ENCODE results near the gene GASK1A.
"Not testable (repeated sequence)": the region's sequence is repeated elsewhere in the genome, so short reads cannot be mapped to it uniquely, and the experiment has no call there.

The GASK1A gene

DNA sequence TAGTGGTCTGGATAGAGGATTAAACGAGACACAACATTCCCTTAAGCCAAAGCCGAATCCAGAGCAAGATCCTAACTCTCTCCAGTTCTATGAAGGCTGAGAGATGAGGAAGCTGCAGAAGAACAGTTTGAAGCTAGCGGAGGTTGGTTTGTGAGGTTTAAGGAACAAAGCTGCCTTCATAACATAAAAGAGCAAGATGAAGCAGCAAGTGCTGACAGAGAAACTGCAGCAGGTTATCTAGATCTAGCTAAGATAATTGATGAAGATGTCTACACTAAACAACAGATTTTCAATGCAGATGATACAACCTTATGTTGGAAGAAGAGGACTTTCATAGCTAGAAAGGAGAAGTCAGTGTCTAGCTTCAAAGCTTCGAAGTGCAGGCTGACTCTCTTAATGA lies 14.8 kb upstream of the GASK1A start:
- Mint-ChIP-seq H3K36me3 (ENCODE audit: insufficient read depth) (no peaks in the 10 kb centered on the region), H3K4me3 (no peak overlapping the region), H3K27ac (no peak overlapping the region), H3K4me1 (ENCODE audit: low read depth in 2 of 2) (peaks cover 0 to 5% of the 10 kb centered on the region in 2 donors), H3K27me3 (peaks cover 4 to 16% of the 10 kb centered on the region in 2 donors), H3K9me3 (no peaks in the 10 kb centered on the region)
- DNase-seq (no peak), ATAC-seq (replicated peaks) (no peak)

DNA sequence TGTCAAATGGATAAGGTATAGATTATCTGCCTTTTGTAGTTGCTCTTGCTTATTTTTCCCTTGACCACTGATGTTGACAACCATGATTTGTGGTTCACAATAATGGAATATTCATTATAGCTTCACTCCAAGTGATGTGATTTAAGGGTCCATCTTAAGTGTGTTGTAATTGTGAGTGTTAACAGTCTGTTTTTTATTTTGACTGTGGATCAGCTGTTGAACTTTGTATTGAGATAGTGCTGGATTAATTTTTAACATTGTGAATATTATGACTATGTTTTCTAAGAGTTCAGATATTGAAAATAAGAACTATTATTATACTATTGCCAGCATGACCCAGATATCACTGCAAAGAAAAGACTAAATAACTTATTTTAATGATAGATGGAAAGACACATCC lies 8.6 kb upstream of the GASK1A start:
- no peaks in the 10 kb centered on the region for H3K4me1 Mint-ChIP-seq (ENCODE audit: low read depth in 2 of 2)
- H3K4me3 Mint-ChIP-seq, result no peak overlapping the region
- H3K27ac Mint-ChIP-seq, result no peak overlapping the region
- peaks cover 23 to 38% of the 10 kb centered on the region in 2 donors for H3K27me3 Mint-ChIP-seq
- ATAC-seq (replicated peaks), result no peak
- no peaks in the 10 kb centered on the region for H3K36me3 Mint-ChIP-seq (ENCODE audit: insufficient read depth)
- H3K9me3 Mint-ChIP-seq, result peaks cover 5 to 8% of the 10 kb centered on the region in 2 donors
- DNase-seq, result no peak

GRCh38 chr3:42970976-42971772 lies 7.9 kb upstream of the GASK1A start:
- no peak overlapping the region for H3K4me3 Mint-ChIP-seq
- ATAC-seq (replicated peaks) (no peak), DNase-seq (no peak)
- H3K4me1 Mint-ChIP-seq (ENCODE audit: low read depth in 2 of 2), result no peaks in the 10 kb centered on the region
- no peaks in the 10 kb centered on the region for H3K36me3 Mint-ChIP-seq (ENCODE audit: insufficient read depth)
- peaks cover 29 to 44% of the 10 kb centered on the region in 2 donors for H3K27me3 Mint-ChIP-seq
- no peak overlapping the region for H3K27ac Mint-ChIP-seq
- H3K9me3 Mint-ChIP-seq, result peaks cover 5 to 8% of the 10 kb centered on the region in 2 donors

- H3K9me3 Mint-ChIP-seq; H3K4me3 Mint-ChIP-seq; H3K36me3 Mint-ChIP-seq (ENCODE audit: insufficient read depth); H3K27ac Mint-ChIP-seq; ATAC-seq (replicated peaks); H3K4me1 Mint-ChIP-seq (ENCODE audit: low read depth in 2 of 2); DNase-seq: not testable (repeated sequence)
- peaks cover 51 to 69% of the 10 kb centered on the region in 2 donors for H3K27me3 Mint-ChIP-seq
Observed at GRCh38 chr3:42974906-42975305, 4.2 kb upstream of the GASK1A start.

GRCh38 chr3:42975456-42975855 lies 3.7 kb upstream of the GASK1A start:
- Mint-ChIP-seq H3K27ac (no peak overlapping the region), H3K4me1 (ENCODE audit: low read depth in 2 of 2) (peaks cover 4 to 5% of the 10 kb centered on the region in 2 donors), H3K36me3 (ENCODE audit: insufficient read depth) (no peaks in the 10 kb centered on the region), H3K4me3 (no peak overlapping the region), H3K9me3 (peaks cover 5 to 8% of the 10 kb centered on the region in 2 donors), H3K27me3 (peaks cover 51 to 70% of the 10 kb centered on the region in 2 donors)
- ATAC-seq (replicated peaks), result no peak
- no peak for DNase-seq

DNA sequence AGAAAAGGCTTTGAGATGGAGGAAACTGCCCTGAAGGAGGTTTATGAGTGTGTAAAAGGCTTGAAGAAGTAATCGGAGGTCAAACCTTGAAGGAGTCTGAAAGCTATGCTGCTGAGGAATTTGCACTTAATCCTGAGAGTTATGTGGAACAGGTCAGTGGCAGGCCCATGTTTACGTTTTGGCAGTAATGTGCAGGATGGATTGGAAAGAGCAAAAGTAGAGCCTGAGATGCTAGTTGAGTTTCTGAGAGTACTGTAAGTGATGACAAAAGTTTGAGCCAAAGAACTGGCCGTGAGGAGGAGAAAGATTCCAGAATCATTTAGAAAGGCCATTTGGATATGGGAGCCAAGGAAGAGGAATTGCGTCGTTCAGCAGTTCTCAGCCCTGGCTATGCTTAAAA lies 3.2 kb upstream of the GASK1A start:
- H3K27me3 Mint-ChIP-seq, result peaks cover 51 to 71% of the 10 kb centered on the region in 2 donors
- no peak overlapping the region for H3K27ac Mint-ChIP-seq
- H3K9me3 Mint-ChIP-seq, result peaks cover 5 to 8% of the 10 kb centered on the region in 2 donors
- no peak overlapping the region for H3K4me3 Mint-ChIP-seq
- H3K4me1 Mint-ChIP-seq (ENCODE audit: low read depth in 2 of 2), result peaks cover 5 to 6% of the 10 kb centered on the region in 2 donors
- no peaks in the 10 kb centered on the region for H3K36me3 Mint-ChIP-seq (ENCODE audit: insufficient read depth)
- ATAC-seq (replicated peaks) (no peak), DNase-seq (no peak)

- Mint-ChIP-seq H3K27ac (no peak overlapping the region), H3K36me3 (ENCODE audit: insufficient read depth) (no peaks in the 10 kb centered on the region), H3K27me3 (peaks cover 55 to 62% of the 10 kb centered on the region in 2 donors), H3K4me1 (ENCODE audit: low read depth in 2 of 2) (peaks cover 5 to 6% of the 10 kb centered on the region in 2 donors), H3K9me3 (peaks cover 0 to 1% of the 10 kb centered on the region in 2 donors), H3K4me3 (peak overlapping the region; percentile 67 to 70)
- ATAC-seq (replicated peaks) (no peak), DNase-seq (no peak)
Observed at GRCh38 chr3:42980209-42980608, 1.1 kb downstream of the GASK1A start.

DNA sequence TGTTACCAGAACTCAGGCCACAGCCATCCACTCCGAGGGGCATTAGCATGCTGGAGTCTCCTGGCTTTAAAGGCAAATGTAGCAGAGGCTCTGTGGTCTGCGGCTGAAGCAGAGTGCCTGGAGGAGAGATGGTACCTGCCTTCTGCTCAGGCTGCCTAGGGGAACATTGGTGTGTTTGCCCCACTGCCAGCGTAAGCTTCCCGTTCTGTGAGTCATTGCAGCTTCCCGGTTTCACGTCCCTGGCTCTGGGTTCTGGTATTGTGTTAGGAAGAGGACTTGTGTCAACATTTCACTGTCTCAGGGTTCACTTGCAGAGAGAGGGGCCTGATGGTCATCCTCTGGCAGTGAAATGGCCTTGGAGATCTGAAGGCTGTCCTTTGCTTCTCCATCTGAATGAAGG lies 1.8 kb downstream of the GASK1A start:
- Mint-ChIP-seq H3K36me3 (ENCODE audit: insufficient read depth) (no peaks in the 10 kb centered on the region), H3K9me3 (no peaks in the 10 kb centered on the region), H3K4me3 (no peak overlapping the region), H3K27ac (no peak overlapping the region), H3K27me3 (peaks cover 50 to 58% of the 10 kb centered on the region in 2 donors), H3K4me1 (ENCODE audit: low read depth in 2 of 2) (peaks cover 5 to 6% of the 10 kb centered on the region in 2 donors)
- no peak for DNase-seq
- no peak for ATAC-seq (replicated peaks)

DNA sequence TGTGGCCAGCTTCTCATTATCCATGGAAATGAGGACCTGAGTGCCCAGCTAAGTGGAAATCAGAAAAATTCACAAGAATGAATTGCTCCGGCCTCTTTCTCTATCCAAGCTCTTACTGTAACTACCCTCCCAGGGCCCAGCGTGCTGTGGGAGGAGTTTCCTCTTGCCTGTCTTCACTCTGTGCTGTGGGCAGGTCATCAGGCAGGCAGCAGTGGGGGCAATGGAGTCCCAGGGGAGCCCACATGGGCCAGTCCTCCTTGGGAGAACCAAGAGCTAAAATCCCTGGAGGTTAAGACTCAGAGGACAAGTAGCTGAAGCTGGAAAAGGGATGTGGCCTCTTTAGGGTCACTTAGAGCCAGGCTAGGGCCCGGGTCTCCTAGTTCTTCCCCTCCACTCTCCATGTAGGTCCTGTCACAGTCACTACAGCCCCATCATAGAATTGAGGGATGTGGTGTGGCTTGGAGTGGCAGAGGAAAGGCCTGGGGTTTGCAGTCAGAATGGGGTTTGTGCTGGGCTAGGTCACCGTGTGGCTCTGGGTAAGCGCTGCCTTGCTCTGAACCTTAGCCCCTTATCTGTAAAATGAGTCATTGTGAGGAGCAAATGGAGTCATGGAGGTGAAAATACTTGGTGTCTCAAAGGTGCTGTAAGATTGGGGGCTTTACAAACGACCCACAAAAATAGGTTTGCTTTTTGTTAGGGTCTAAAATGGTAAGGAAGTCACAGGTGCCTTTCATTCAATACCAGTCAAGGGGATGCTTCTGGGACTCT lies 3.7 kb downstream of the GASK1A start:
- DNase-seq, result no peak
- Mint-ChIP-seq H3K27ac (no peak overlapping the region), H3K9me3 (no peaks in the 10 kb centered on the region), H3K36me3 (ENCODE audit: insufficient read depth) (no peaks in the 10 kb centered on the region), H3K27me3 (peaks cover 50 to 54% of the 10 kb centered on the region in 2 donors), H3K4me3 (no peak overlapping the region), H3K4me1 (ENCODE audit: low read depth in 2 of 2) (peaks cover 5 to 6% of the 10 kb centered on the region in 2 donors)
- ATAC-seq (replicated peaks), result no peak

DNA sequence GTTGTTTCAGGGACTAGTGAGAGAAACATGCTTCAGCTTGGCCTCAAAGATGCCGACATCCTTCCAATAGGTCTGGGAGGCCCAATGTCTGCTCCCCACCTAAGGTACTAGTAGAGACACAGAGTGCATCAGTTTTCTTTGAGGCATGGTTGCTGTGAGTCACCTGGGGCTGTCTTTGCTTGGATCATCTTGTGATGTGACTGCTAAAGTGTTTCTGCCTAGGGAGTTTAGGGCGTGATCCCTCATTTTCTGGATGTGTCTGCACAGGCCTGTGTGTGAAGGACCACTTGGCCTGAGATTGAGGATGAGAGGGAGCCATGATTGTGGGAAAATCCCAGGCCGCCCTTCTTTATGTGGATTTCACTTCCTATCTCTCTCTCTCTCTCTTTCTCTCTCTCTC lies 4.8 kb downstream of the GASK1A start:
- Mint-ChIP-seq H3K36me3 (ENCODE audit: insufficient read depth) (no peaks in the 10 kb centered on the region), H3K27ac (no peak overlapping the region), H3K27me3 (peaks cover 39 to 43% of the 10 kb centered on the region in 2 donors), H3K4me1 (ENCODE audit: low read depth in 2 of 2) (peaks cover under 1 to 4% of the 10 kb centered on the region in 2 donors), H3K9me3 (no peaks in the 10 kb centered on the region), H3K4me3 (no peak overlapping the region)
- no peak for DNase-seq
- no peak for ATAC-seq (replicated peaks)

- peaks cover 36 to 38% of the 10 kb centered on the region in 2 donors for H3K27me3 Mint-ChIP-seq
- no peak for ATAC-seq (replicated peaks)
- no peaks in the 10 kb centered on the region for H3K36me3 Mint-ChIP-seq (ENCODE audit: insufficient read depth)
- no peak overlapping the region for H3K4me3 Mint-ChIP-seq
- no peaks in the 10 kb centered on the region for H3K9me3 Mint-ChIP-seq
- no peak overlapping the region for H3K27ac Mint-ChIP-seq
- peaks cover 0 to 3% of the 10 kb centered on the region in 2 donors for H3K4me1 Mint-ChIP-seq (ENCODE audit: low read depth in 2 of 2)
- DNase-seq, result no peak
Observed at GRCh38 chr3:42984701-42985100, 5.6 kb downstream of the GASK1A start.

DNA sequence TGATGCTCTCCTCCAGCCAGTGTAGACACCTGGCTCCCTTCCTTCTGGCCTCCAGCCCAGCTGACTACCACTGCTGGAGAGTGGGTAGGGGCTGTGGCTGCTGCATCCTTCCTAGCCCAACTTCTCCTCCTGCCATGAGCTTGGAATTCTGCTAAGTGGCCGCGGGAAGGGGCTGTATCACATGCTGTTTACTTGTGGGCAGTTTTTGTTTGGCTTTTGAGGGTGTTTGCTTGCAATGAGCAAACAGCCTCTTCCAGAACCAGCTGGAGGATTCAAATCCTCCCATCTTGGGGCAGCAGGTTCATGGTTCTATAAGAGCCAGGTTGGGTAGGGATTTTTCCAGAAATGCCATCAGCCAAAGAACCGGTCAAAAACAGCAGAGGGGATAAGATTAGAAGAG lies 9.0 kb downstream of the GASK1A start:
- H3K9me3 Mint-ChIP-seq, result no peaks in the 10 kb centered on the region
- no peaks in the 10 kb centered on the region for H3K36me3 Mint-ChIP-seq (ENCODE audit: insufficient read depth)
- no peak overlapping the region for H3K4me3 Mint-ChIP-seq
- ATAC-seq (replicated peaks) (no peak), DNase-seq (no peak)
- no peak overlapping the region for H3K27ac Mint-ChIP-seq
- H3K4me1 Mint-ChIP-seq (ENCODE audit: low read depth in 2 of 2), result no peaks in the 10 kb centered on the region
- peaks cover 17 to 21% of the 10 kb centered on the region in 2 donors for H3K27me3 Mint-ChIP-seq

GRCh38 chr3:42988566-42988965 lies 9.5 kb downstream of the GASK1A start:
- no peaks in the 10 kb centered on the region for H3K36me3 Mint-ChIP-seq (ENCODE audit: insufficient read depth)
- DNase-seq (no peak), ATAC-seq (replicated peaks) (no peak)
- no peaks in the 10 kb centered on the region for H3K9me3 Mint-ChIP-seq
- H3K27ac Mint-ChIP-seq, result no peak overlapping the region
- no peaks in the 10 kb centered on the region for H3K4me1 Mint-ChIP-seq (ENCODE audit: low read depth in 2 of 2)
- H3K4me3 Mint-ChIP-seq, result no peak overlapping the region
- H3K27me3 Mint-ChIP-seq, result peaks cover 17 to 21% of the 10 kb centered on the region in 2 donors

All from effector memory CD8-positive, alpha-beta T cell (primary cell).